Liver (tissue), 3 donors: Measurements from ENCODE around the gene DNM2.

Experiments
- EGR1 ChIP-seq, 2 donors: IDR thresholded peaks; 2 replicates each; pipeline ENCODE4 v1.6.1; 2016 to 2018; ENCODE audit warnings: antibody characterized with exemption in 2 of 2, low read depth in 2 of 2
- FOXA2 ChIP-seq: IDR thresholded peaks from 2 replicates; pipeline ENCODE4 v1.6.1; 2016; ENCODE audit warnings: antibody characterized with exemption
- JUND ChIP-seq, 2 donors: IDR thresholded peaks; 2 replicates each; pipeline ENCODE4 v1.6.1; 2016; ENCODE audit warnings: antibody characterized with exemption in 2 of 2
- NR2F2 ChIP-seq: IDR thresholded peaks from 2 replicates; pipeline ENCODE4 v1.6.1; 2016; ENCODE audit warnings: antibody characterized with exemption
- RAD21 ChIP-seq, 2 donors: IDR thresholded peaks; 2 replicates each; pipeline ENCODE4 v1.6.1; 2016; ENCODE audit warnings: antibody characterized with exemption in 2 of 2, mild to moderate bottlenecking in 2 of 2
- RXRA ChIP-seq, 2 donors: IDR thresholded peaks; 2 replicates each; pipeline ENCODE4 v1.6.1; 2017 to 2018; ENCODE audit warnings: antibody characterized with exemption in 2 of 2, mild to moderate bottlenecking in 1 of 2
- SP1 ChIP-seq: IDR thresholded peaks from 2 replicates; pipeline ENCODE4 v1.6.1; 2018; ENCODE audit warnings: antibody characterized with exemption, mild to moderate bottlenecking
- TAF1 ChIP-seq: conservative IDR thresholded peaks from 2 replicates; pipeline ENCODE4 v1.6.1; 2016; ENCODE audit warnings: antibody characterized with exemption, mild to moderate bottlenecking
- TF ChIP-seq, protein P1 (sequence below): fragments of 150-350 bp; IDR thresholded peaks from 2 replicates; pipeline ENCODE4 v1.5.1; 2017; ENCODE audit warnings: improper control_type of control experiment, low read depth, low read length; ENCODE audit not compliant: missing input control
- TF ChIP-seq, protein P2 (sequence below): IDR thresholded peaks from 2 replicates; pipeline ENCODE4 v1.6.1; 2016; ENCODE audit warnings: antibody characterized with exemption
- TF ChIP-seq, protein P3 (sequence below): IDR thresholded peaks from 2 replicates; pipeline ENCODE4 v1.6.1; 2016; ENCODE audit warnings: antibody characterized with exemption, mild to moderate bottlenecking
- donor health status: healthy.
- donor health status: healthy.

DNA sequence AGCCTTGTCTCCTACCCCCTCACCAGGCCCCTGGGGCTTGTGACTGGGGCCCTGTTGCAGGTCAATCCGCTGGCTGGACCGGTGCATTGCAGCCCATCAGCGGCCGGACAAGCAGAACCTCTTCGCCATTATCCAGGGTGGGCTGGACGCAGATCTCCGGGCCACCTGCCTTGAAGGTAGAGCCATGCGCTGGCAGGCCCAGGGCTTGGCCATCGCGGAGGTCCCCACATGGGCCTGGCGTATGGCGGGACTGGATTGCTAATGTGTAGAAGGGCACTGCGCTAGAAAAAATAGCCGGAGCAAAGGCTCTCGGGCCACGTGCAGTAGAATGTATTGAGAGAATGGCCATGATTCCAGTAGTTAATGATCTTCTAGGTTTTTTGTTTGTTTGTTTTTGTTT lies 10.4 kb upstream of the DNM2 start:
- TF ChIP-seq, protein P1, sequence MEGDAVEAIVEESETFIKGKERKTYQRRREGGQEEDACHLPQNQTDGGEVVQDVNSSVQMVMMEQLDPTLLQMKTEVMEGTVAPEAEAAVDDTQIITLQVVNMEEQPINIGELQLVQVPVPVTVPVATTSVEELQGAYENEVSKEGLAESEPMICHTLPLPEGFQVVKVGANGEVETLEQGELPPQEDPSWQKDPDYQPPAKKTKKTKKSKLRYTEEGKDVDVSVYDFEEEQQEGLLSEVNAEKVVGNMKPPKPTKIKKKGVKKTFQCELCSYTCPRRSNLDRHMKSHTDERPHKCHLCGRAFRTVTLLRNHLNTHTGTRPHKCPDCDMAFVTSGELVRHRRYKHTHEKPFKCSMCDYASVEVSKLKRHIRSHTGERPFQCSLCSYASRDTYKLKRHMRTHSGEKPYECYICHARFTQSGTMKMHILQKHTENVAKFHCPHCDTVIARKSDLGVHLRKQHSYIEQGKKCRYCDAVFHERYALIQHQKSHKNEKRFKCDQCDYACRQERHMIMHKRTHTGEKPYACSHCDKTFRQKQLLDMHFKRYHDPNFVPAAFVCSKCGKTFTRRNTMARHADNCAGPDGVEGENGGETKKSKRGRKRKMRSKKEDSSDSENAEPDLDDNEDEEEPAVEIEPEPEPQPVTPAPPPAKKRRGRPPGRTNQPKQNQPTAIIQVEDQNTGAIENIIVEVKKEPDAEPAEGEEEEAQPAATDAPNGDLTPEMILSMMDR: no peak
- TF ChIP-seq FOXA2 (no peak), RAD21 (IDR thresholded peaks at IDR 0.05) (no peak), JUND (IDR thresholded peaks at IDR 0.05) (no peak), EGR1 (IDR thresholded peaks at IDR 0.05; ENCODE audit: low read depth in 2 of 2) (no peak), RXRA (IDR thresholded peaks at IDR 0.05) (no peak), SP1 (no peak), TAF1 (no peak), NR2F2 (no peak)
- TF ChIP-seq, protein P2, sequence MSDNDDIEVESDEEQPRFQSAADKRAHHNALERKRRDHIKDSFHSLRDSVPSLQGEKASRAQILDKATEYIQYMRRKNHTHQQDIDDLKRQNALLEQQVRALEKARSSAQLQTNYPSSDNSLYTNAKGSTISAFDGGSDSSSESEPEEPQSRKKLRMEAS: no peak
- TF ChIP-seq, protein P3, sequence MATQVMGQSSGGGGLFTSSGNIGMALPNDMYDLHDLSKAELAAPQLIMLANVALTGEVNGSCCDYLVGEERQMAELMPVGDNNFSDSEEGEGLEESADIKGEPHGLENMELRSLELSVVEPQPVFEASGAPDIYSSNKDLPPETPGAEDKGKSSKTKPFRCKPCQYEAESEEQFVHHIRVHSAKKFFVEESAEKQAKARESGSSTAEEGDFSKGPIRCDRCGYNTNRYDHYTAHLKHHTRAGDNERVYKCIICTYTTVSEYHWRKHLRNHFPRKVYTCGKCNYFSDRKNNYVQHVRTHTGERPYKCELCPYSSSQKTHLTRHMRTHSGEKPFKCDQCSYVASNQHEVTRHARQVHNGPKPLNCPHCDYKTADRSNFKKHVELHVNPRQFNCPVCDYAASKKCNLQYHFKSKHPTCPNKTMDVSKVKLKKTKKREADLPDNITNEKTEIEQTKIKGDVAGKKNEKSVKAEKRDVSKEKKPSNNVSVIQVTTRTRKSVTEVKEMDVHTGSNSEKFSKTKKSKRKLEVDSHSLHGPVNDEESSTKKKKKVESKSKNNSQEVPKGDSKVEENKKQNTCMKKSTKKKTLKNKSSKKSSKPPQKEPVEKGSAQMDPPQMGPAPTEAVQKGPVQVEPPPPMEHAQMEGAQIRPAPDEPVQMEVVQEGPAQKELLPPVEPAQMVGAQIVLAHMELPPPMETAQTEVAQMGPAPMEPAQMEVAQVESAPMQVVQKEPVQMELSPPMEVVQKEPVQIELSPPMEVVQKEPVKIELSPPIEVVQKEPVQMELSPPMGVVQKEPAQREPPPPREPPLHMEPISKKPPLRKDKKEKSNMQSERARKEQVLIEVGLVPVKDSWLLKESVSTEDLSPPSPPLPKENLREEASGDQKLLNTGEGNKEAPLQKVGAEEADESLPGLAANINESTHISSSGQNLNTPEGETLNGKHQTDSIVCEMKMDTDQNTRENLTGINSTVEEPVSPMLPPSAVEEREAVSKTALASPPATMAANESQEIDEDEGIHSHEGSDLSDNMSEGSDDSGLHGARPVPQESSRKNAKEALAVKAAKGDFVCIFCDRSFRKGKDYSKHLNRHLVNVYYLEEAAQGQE: no peak
